GM19099 (cell line): Measurements from ENCODE around the gene CIZ1.

Source experiments
- POLR2A ChIP-seq: IDR thresholded peaks from 3 replicates; pipeline ENCODE4 v1.6.1; 2011; ENCODE audit warnings: low read depth; ENCODE audit not compliant: insufficient read length; ENCODE audit errors: extremely low read depth

Gene CIZ1

DNA sequence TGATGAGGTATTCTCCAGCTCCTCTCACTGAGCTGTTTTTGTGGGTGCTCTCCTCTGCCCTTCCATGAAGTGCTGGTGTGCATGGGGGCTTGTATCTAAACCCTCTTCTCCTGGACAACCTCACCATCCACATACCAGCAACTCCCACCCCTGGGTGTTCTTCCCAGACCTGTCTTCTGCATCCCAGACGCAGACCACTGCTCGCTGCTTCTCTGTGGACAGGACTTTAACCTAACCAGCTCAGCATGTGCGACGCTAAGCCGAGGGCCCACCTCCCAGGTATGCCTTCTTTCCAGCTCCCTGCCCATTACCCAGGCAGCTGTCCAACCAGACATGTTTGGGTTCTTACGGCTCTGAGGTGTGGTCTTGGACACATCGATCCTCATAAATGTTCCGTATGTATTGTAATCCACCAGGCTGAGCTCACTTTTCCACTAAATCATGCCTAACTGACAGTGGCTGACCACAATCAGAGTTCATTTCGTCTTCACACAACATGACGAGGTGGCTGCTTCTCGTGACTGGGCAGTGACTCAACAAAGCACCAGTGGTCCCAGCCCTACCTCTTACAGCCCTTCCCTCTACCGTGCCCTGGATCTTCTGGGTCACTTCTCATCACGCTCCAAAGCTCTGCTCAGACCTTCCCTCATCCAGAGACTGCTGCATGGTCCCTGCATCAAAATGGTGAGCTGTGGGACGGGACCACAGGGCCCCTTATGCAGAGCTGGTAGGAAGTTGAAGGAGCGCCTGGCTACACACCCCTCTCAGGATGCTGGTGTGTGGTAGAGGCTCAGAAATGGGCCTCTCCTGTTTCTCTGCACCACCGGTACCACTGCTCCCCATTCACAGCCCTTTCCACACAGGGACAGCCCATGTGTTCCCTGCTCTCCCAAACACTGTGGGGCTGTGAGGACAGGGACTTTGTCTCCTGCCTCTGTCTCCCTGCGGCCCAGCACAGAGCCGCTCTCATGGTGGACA, 54.3 kb downstream of the CIZ1 start:
- no peak for TF ChIP-seq POLR2A

DNA sequence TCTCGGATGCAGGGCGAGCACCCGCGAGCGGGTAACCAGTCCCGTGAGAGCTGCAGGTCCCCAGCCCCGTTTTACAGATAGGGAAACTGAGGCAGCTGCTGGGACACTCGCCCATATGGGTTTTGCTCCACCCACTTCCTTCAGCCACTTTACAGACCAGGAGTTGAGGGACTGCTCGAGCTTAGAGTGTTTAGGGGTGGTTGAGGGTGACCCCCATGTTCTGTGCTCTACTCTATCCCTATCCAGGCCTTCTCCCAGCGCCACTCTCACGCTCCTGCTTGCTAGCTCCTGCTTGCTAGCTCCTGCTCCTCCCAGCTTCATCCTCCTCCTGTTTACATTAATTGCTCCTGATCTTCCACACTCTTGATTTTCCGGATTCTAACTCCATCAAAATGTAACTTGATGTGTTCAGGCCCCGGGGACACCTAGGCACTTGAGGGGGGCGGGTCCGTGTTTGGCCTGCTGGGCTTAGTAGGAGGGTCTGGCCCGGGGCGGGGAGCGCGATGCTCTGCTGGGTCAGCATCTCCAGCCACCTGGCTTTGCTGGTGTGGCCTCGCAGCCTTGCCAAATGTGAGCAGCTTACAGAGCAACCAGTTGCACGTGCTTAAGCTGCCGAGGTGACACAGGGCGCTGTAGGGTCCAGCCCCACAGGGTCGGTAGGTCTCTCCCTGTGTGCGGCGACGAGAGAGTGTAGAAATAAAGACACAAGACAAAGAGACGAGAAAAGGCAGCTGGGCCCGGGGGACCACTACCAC, 62.4 kb downstream of the CIZ1 start:
- TF ChIP-seq POLR2A: no peak

DNA sequence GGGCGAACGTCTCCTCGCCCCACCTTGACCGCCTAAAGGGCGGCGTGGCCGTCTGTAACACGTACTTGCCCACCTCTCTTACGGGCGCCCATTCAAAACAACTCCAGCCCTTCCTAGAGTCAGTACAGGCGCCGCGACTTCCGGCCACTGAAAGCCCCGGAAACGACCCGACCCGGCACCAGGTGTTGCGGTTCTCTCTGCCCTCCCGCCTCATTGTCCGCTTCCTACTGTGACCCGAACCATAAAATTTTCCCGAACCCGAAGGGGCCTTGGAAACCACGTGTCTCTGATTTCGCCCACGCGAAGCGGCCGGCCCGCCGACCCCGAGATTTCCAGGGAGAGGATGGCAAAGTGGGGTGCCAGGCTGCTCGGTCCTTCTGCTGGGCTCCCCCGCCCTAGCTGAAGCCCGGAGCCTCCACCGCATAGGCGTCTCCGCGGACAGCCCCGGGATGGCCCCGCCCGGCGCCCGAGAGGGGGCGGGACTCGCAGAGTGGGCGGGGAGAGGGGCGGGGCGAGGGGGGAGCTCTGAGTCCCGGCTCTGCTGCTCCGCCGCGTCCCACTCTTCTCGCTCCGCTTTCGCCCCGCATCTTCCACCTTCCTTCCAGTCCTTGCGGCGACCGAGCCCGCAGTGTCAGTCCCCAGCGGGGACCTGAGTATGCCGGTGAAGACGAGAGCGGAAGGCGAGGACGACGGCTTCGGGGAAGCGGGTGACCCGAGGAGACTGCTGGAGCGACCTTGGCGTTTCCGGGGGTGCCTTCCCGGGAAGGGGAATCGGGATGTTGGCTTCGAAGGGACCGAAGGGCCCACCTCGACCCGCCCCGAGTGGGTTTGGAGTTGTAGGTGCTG, 63.2 kb downstream of the CIZ1 start:
- TF ChIP-seq POLR2A: peak; percentile 36

DNA sequence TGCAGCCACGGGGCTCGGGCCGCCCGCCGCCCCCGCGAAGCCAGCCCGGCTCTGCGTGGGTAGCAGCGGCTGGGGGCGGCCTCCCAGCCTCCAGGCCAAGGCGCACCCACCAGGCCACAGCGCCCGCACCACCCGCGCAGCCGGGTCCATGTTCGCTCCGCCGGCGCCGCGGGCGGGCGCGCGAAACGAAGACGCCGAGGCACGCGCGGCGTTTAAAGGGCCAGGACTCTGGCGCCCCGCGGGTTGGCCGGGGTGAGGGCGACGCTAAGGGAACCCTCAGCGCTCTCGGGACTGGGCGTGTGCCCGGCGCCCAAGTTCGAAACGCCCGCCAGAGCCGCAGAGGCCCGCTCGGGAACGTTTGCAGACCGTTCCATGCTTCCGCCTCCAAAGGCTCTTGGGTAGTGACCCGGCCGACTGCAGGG, 63.8 kb downstream of the CIZ1 start, which contains the start of gene PTGES2:
PTGES2 (minus strand) TSS at position 162 of the 422 bp plus-strand sequence; CDS start at position 150, 12 bp downstream.
- peak; percentile 59 for TF ChIP-seq POLR2A

DNA sequence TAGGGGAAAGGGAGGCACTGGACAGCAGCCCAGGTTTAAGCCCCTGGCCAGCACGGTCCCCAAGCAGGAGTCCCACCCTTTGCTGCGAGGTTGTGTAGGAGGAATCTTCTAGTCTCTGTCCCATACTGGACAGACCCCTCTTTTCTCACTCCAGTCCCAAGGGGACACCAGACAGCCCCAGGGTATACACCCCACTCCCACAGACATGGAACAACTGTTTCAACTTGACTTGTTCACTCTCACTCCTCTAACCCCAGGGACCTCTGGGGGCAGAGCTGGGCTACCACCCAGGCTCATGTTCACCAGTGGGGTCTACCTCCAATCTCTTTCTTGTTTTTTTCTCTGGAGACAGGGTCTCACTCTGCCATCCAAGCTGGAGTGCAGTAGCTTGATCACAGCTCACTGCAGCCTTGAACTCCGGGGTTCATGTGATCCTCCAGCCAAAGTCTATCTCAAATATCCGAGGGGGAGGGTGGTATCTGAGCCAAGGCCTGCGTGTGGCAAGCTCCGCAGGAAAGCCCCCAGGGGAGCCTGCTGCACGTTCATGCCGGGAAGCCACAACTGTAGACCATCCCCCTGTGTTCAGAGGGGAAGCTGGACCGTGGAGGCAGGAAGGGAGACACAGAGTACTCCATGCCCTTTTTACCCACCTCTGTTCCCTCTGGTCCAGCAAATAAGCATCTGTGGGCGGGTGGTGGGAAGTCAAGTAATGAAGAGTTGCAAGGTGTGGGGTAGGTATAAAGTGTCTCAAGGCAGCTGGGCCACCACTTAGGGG, 65.6 kb downstream of the CIZ1 start:
- TF ChIP-seq POLR2A: no peak

DNA sequence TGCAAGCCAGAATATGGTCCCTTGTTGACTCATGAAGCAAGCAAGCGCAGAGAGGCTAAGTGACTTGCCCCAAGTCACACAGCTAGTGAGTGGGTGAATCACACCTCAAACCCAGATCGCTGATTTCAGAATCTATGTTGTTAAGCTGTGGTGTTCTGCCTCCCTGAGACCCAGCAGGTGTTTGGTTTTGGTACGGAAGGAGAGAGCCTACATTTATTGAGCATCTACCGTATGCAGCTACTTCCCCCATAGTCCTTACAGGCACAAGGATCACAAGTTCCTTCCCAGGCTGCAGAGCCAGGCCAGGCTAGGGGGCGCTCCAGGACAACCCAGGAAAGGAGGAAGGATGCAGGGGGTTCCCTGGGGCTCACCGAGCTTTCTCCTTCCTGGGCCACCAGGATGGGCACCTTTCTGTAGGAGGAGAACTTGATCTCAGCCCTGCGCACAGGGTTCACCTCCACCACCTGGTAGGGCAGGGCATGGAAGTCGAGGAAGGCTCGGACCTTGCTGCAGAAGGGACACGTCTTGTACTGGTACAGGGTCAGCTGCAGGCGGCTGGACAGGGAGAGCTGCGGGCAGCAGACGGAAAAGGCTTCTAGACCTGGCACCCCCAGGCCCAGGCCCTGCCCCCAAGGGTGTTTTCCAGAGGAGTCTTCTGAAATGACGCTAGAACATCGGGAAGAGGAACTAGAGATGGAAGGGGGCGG, 66.3 kb downstream of the CIZ1 start:
- TF ChIP-seq POLR2A: no peak

DNA sequence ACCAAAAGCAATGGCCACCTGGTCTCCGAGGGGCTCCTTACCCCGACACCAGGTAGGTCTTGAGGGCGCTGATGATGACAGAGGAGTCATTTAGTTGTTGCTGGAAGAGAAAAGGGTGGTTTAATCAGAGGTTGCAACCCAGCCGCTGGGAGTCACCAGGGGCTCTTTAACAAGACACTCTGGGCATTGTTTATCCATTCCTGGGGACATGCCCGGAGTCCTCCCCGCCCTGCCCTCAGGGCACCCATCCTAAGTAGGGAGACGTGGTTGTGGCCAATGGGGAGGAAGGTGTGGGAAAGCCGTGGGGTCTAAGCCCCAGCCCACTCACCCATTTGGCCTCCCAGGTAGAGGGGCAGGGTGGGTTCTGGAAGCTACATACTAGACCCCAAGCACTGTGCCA, 66.9 kb downstream of the CIZ1 start:
- no peak for TF ChIP-seq POLR2A

DNA sequence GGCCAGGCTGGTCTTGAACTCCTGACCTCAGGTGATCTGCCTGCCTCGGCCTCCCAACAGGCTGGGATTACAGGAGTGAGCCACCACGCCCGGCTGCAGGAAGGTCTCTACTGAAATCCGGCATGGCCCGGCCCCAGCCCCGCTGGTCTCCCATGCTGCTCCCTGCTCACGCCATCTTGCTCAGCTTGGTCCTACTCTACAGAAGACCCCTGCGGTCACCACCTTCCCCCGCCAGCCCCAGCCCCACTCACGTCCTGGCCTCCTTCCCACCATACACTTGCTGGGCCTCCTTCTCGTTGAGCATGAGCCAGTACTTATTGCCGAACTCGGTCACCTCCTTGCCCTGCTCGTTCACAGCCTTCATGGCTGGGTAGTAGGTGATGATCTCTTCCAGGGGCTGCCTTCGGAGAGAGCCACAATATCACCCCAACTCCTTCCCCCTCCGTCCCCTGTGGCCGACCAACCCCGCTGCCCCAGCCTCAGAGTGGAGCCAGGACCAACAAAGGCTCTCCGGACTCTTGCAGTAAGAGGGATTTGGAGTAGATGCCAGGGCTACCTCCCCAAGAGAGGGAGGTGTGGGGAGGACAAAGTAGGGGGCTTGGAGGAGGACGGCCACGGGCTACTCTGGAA, 67.8 kb downstream of the CIZ1 start:
- TF ChIP-seq POLR2A: no peak

DNA sequence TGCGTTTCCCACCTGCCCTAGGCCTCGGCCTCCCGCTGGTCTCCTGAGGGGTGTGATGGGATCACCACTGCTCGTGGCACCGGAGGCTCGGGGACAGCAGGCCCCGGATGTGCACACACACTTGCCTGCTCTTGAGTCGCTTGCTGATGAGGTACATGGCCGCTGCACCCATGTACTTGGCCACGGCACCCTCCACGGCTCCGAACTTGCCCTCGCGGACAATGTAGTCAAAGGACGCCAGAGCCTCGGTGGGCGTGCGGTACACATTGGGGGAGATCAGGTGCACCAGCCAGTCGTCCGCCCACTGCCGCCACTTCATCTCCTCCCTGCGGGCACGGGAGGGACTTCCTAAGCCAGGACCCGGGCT, 68.6 kb downstream of the CIZ1 start:
- no peak for TF ChIP-seq POLR2A

DNA sequence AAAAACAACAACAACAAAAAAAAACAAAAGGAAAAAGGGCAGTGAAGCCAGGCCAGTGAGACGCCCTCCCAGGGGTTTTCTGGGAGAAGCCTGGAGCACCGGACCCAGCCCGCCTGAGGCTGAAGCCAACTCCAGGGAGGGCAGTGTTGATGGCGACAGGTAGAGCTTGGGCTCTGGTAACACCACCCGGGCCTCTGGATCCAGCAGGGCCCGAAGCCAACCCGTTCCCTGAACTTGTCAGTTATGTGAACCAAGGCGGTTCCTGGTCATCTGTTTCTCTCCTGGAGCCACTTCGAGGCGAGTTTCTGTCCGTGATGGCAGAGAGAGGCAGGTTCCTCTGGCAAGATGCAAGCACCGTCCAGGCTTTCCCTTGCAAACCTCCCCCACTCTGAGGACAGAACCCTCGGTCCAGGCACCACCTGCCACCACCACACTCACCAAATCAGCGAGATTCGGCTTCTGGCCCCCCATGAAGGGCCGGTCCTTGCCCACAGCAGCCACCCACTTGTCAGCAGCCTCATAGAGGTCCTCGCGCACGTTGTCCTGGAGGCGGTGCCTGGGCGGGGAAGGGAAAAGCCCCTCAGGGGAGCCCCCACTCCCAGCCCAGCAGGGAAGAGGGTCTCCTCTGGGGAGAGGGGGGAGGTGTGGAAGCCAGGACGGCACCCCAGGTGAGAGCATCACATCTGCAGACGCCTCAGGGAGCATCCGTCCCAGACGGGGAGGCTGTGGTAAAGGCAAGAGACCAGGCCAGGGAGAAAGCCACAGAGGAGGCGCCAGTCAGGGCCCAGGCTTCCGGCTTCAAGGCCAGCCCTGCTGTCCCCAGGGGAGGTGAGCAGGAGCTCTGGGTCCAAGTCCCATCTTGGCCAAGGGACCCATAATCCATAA, 69.2 kb downstream of the CIZ1 start:
- TF ChIP-seq POLR2A: no peak

DNA sequence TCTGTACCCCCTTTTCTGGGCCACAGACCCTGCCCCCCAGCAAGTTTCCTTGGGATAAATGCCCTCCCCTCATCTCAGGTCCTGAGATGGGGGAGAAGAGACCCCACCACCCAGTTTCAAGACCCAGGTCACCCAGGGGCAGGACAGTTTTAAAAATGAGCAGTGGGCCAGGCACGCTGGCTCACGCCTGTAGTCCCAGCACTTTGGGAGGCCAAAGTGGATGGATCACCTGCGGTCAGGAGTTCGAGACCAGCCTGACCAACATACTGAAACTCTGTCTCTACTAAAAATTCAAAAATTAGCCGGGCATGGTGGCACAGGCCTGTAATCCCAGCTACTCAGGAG, 69.9 kb downstream of the CIZ1 start:
- no peak for TF ChIP-seq POLR2A

DNA sequence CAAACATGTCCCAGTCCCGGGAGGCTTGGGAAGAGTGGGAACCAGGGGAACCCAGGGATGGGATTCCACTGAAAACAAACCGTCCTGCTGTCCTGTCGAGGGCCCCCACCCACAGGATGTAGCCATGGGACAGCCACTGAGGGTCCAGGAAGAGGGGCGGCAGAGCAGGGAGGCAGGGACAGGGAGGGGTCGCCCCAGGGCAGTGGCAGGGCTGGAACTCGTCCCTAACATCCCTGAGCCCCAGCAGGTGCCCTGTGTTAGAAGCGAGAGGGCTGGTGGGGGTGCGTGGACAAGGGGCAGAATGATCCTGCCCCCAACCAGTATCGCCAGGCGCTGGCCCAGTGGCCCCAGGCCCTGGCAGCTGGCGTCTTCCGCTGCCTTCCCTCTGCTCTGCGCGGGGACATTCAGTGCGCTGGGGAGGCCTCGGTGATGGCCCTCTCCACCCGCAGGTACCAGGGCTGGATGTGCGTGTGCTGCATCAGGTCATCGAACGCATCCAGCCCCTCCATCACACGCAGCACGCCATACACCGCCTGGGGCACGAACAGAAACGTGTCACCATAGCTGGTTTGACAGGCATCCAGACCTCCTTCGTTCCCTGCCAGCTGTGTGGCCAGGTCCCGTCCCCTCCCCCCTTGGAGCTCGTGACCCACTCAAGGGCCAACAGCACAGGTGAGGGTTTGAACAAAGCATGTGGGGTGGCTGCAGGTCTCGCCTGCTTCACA, 70.5 kb downstream of the CIZ1 start:
- TF ChIP-seq POLR2A: no peak
